Right lobe of liver (tissue), 6 donors: ENCODE data around the gene NR2F1-AS1. TPM values are rescaled to one million over a fixed set of nuclear protein-coding genes. Genes with fewer than 3 reads are reported as not detected.

Experiments
- ATAC-seq, 4 donors: fragments of 200-7000 bp; cut with Tn5 transposase; one replicate each; pipeline ENCODE4 v1.9.1; 2020; ENCODE audit warnings: mild to moderate bottlenecking in 4 of 4, moderate library complexity in 4 of 4
- DNase-seq, 3 donors: peaks; one replicate each; pipeline ENCODE4 v3.0.0-alpha.2; 2020
- H3K27ac ChIP-seq, 3 donors: fragments of 200-600 bp; one replicate each; pipeline ENCODE4 v1.8.0; 2022
- H3K27me3 ChIP-seq, 2 donors: fragments of 200-600 bp; one replicate each; pipeline ENCODE4 v1.8.0; 2022
- H3K36me3 ChIP-seq, 4 donors: fragments of 200-600 bp; sonication (generic) in 1 of 4; one replicate each; pipeline versions ENCODE4 v1.5.1 to v1.8.0; 2017 to 2022; ENCODE audit warnings: control low read depth in 1 of 4
- H3K4me1 ChIP-seq, 4 donors: fragments of 200-600 bp; sonication (generic) in 1 of 4; one replicate each; pipeline versions ENCODE4 v1.5.1 to v1.8.0; 2017 to 2022; ENCODE audit warnings: control low read depth in 1 of 4
- H3K4me3 ChIP-seq, 3 donors: fragments of 200-600 bp; one replicate each; pipeline ENCODE4 v1.8.0; 2022
- H3K9me3 ChIP-seq, 4 donors: fragments of 200-600 bp; sonication (generic) in 1 of 4; one replicate each; pipeline versions ENCODE4 v1.5.1 to v1.8.0; 2017 to 2022; ENCODE audit warnings: control low read depth in 1 of 4
- POLR2A ChIP-seq: fragments of 450-650 bp; IDR thresholded peaks from one replicate; pipeline ENCODE4 v1.6.1; 2017; ENCODE audit warnings: antibody characterized with exemption, mild to moderate bottlenecking
- WGBS: methylation state at CpG from one replicate; pipeline ENCODE4 v1.1.6; 2018; ENCODE audit warnings: low coverage, low lambda C conversion rate; ENCODE audit not compliant: insufficient coverage; ENCODE audit errors: missing lambda C conversion rate; 5-methylcytosine and 5-hydroxymethylcytosine counted together
- intact Hi-C, 2 donors: fragments of 100-400 bp; cut with DNase I; formaldehyde crosslinking; loops; one replicate each; pipeline versions ENCODE4 v1.11.2 to v1.14.1; 2022
- total RNA-seq, 6 experiments: library from RNA; depleted of rRNA in 2 of 6; stranded (reverse); fragments of >200 nt in 2 of 6; fragmentation: NEBNext Ultra II Directional in 3 of 6; extraction: Animal tissue kit (Norgen Biotek cat#: 25700) in 3 of 6; gene quantifications; one replicate each; pipeline versions ENCODE4 v1.1.0 to v1.2.4, GENCODE V29; 2016 to 2023
- TF ChIP-seq, protein P1 (sequence below), 4 donors: fragments of 200-600 bp in 3 of 4; fragments of 450-650 bp in 1 of 4; IDR thresholded peaks; one replicate each; pipeline versions ENCODE4 v1.5.1 to v1.8.0; 2016 to 2022; ENCODE audit warnings: antibody characterized with exemption in 4 of 4, mild to moderate bottlenecking in 2 of 4
- donor health status: DM: no; HTN: yes; CAD: no.
- donor health status: DM: no; HTN: no; CAD: no.
- donor health status: DM: no; HTN: no; CAD: no.
- donor health status: DM: no; HTN: yes; CAD: no.
- donor health status: DM: no; HTN: yes; CAD: no.

Gene NR2F1-AS1
- total RNA-seq, 6 experiments from 2014 or later: 1.2 to 3.8 (median 2.3) TPM

GRCh38 chr5:93621327-93621798 is 40.3 kb upstream of the NR2F1-AS1 start:
- Histone ChIP-seq H3K4me3 (peak overlapping the region; percentile 58 to 67 (median 59)), H3K27ac (peak overlapping the region in 2 of 3 donors; percentile 47 to 72), H3K36me3 (no peaks in the 10 kb centered on the region), H3K9me3 (no peaks in the 10 kb centered on the region), H3K4me1 (peaks cover 0 to 5% (median 0%) of the 10 kb centered on the region in 4 donors), H3K27me3 (no peaks in the 10 kb centered on the region)
- intact Hi-C loops: no loop called here
- TF ChIP-seq POLR2A: peak; percentile 11
- TF ChIP-seq, protein P1, sequence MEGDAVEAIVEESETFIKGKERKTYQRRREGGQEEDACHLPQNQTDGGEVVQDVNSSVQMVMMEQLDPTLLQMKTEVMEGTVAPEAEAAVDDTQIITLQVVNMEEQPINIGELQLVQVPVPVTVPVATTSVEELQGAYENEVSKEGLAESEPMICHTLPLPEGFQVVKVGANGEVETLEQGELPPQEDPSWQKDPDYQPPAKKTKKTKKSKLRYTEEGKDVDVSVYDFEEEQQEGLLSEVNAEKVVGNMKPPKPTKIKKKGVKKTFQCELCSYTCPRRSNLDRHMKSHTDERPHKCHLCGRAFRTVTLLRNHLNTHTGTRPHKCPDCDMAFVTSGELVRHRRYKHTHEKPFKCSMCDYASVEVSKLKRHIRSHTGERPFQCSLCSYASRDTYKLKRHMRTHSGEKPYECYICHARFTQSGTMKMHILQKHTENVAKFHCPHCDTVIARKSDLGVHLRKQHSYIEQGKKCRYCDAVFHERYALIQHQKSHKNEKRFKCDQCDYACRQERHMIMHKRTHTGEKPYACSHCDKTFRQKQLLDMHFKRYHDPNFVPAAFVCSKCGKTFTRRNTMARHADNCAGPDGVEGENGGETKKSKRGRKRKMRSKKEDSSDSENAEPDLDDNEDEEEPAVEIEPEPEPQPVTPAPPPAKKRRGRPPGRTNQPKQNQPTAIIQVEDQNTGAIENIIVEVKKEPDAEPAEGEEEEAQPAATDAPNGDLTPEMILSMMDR (IDR thresholded peaks at IDR 0.05): no peak
- WGBS: 19% methylated on average over 6 of the region's 41 CpGs
- ATAC-seq: peak; percentile 79 to 88 (median 84)
- peak; percentile 71 to 84 (median 78) for DNase-seq

DNA sequence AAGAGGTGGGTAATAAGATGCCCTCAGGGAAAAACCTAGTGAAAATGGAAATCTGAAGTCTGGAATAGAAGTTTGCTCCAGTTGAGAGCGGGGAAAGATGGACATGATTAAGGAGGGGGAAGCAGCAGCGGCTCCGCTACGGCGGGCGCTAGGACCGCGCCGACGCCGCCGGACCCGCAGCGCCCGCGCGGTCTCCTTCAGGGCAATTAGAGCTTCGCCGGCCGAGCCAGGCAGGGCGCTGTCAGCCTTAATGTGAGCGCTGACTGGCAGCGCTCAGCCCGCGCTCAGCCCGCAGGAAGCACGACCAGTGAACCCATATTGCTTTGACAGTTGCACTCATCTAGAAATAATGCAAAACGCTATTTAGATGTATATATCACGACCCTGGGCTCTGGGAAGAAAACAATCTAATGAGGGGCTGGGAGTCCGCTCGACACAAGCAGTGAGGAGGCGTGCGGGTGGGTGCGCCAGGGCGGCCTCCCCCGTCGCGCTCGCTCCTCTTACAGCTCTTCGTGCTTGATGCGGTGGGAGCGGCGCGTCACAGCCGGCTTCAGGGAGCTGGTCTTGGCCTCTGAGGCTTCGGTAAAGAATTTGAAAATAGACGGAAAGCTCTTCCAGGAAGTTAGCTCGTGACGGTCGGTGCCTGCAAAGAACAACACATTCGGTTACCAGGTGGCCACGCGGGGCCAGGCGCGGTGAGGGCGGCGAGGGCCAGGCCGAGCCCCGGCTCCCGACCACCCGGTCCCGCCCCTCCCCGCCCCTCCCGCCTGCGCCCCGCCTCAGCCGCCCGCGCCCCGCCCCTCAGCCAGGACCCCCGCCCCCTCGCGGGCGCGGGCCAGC is 39.7 kb upstream of the NR2F1-AS1 start:
- Histone ChIP-seq H3K27ac (peak overlapping the region; percentile 47 to 72 (median 52)), H3K9me3 (no peaks in the 10 kb centered on the region), H3K4me3 (peak overlapping the region; percentile 58 to 67 (median 59)), H3K4me1 (peaks cover 0 to 5% (median 0%) of the 10 kb centered on the region in 4 donors), H3K27me3 (no peaks in the 10 kb centered on the region), H3K36me3 (no peaks in the 10 kb centered on the region)
- ATAC-seq (peak; percentile 91 to 96 (median 93)), DNase-seq (peak; percentile 72 to 82 (median 77))
- 3% methylated on average over 26 of the region's 75 CpGs for WGBS
- intact Hi-C loops: no loop called here
- TF ChIP-seq, protein P1 (IDR thresholded peaks at IDR 0.05): peak in 2 of 4 donors; percentile 22 to 28
- TF ChIP-seq POLR2A: no peak

DNA sequence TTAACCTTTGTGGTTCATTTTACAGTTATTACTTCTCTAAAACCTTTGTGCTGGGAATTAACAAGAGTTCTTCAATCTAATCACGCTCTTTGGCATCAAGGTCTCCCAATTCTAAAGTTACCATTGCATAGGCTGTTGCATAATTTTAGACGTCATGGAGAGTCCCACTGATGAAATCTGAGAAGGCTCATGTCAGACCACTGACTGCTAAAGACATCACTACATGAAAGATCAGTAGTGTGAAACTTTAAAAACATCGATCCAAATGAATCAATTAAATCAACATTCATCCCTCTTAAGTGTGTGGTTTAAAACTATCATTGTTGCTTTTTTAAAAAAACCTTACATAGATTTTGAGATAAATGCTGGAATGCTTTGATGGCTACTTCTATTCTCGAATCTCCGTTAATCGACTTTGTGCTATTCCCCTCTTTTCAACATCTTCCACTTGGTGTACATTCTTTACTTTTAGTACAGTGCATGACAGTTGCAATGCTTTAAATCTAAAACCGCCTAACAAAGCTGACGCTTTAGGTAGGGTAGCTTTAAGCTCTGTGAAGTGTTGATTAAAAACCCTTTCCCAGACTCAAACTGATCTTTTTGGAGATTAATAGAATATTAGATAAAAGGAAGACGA is 35.6 kb upstream of the NR2F1-AS1 start:
- H3K27me3 ChIP-seq: peaks cover 0 to 25% of the 10 kb centered on the region in 2 donors
- no peaks in the 10 kb centered on the region for H3K9me3 ChIP-seq
- no peak for DNase-seq
- WGBS: 66% methylated on average over 9 of the region's 9 CpGs
- intact Hi-C loops: no loop called here
- H3K4me1 ChIP-seq: peaks cover 0 to 5% (median 0%) of the 10 kb centered on the region in 4 donors
- H3K4me3 ChIP-seq: no peak overlapping the region
- no peak overlapping the region for H3K27ac ChIP-seq
- TF ChIP-seq POLR2A: no peak
- TF ChIP-seq, protein P1 (IDR thresholded peaks at IDR 0.05): no peak
- H3K36me3 ChIP-seq: no peaks in the 10 kb centered on the region
- no peak for ATAC-seq

DNA sequence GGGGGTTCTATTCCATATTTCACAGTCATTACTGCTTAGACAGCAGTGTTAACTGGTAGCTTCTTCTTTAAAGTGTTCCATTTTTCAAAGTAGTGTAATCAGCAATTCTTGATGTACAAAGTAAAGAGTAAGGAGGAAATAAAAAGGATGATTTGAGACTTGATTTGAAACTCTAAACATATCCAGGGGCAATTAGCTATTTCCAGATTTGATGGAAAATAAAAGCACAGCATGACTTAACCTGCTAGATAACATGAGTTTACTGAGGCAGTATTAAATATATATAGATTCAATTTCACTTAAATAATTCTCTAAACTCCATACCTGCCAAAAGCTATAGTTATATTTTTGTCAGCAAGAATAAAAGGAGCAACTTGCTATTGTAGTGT is 31.8 kb upstream of the NR2F1-AS1 start:
- H3K4me3 ChIP-seq: no peak overlapping the region
- TF ChIP-seq, protein P1 (IDR thresholded peaks at IDR 0.05): no peak
- no peak for TF ChIP-seq POLR2A
- DNase-seq (no peak), ATAC-seq (no peak)
- intact Hi-C loops: no loop called here
- H3K9me3 ChIP-seq: no peaks in the 10 kb centered on the region
- peaks cover 0 to 46% of the 10 kb centered on the region in 2 donors for H3K27me3 ChIP-seq
- H3K27ac ChIP-seq: no peak overlapping the region
- no peaks in the 10 kb centered on the region for H3K4me1 ChIP-seq
- H3K36me3 ChIP-seq: no peaks in the 10 kb centered on the region
